ENCODE data around the gene PGLYRP2.

PGLYRP2 gene

GRCh38 chr19:15439078-15439799 is 40.1 kb downstream of the PGLYRP2 start:
- DNase-seq (ENCODE audit: low read depth in 2 of 2): no peak

GRCh38 chr19:15438577-15438976 is 40.7 kb downstream of the PGLYRP2 start:
- DNase-seq (ENCODE audit: low read depth in 2 of 2): no peak

- DNase-seq (ENCODE audit: low read depth in 2 of 2): no peak
These were observed 41.2 kb downstream of the PGLYRP2 start for GRCh38 chr19:15438124-15438496.

GRCh38 chr19:15437355-15438123 is 41.8 kb downstream of the PGLYRP2 start:
- no peak for DNase-seq (ENCODE audit: low read depth in 2 of 2)

GRCh38 chr19:15436826-15437110 is 42.5 kb downstream of the PGLYRP2 start:
- DNase-seq (ENCODE audit: low read depth in 2 of 2): no peak

GRCh38 chr19:15436012-15436825 is 43.1 kb downstream of the PGLYRP2 start:
- no peak for DNase-seq (ENCODE audit: low read depth in 2 of 2)

- no peak for DNase-seq (ENCODE audit: low read depth in 2 of 2)
These were observed 45.7 kb downstream of the PGLYRP2 start for GRCh38 chr19:15433519-15434069.

GRCh38 chr19:15432629-15433518 is 46.4 kb downstream of the PGLYRP2 start:
- peak; percentile 84 for DNase-seq (ENCODE audit: low read depth in 2 of 2)

GRCh38 chr19:15432018-15432494 is 47.2 kb downstream of the PGLYRP2 start:
- DNase-seq (ENCODE audit: low read depth in 2 of 2): no peak

GRCh38 chr19:15431396-15432017 is 47.8 kb downstream of the PGLYRP2 start:
- no peak for DNase-seq (ENCODE audit: low read depth in 2 of 2)

GRCh38 chr19:15430526-15431120 is 48.7 kb downstream of the PGLYRP2 start:
- no peak for DNase-seq (ENCODE audit: low read depth in 2 of 2)

GRCh38 chr19:15429825-15430467 is 49.4 kb downstream of the PGLYRP2 start:
- no peak for DNase-seq (ENCODE audit: low read depth in 2 of 2)

- no peak for DNase-seq (ENCODE audit: low read depth in 2 of 2)
These were observed 50.1 kb downstream of the PGLYRP2 start for GRCh38 chr19:15428956-15429824.

- DNase-seq (ENCODE audit: low read depth in 2 of 2): no peak
These were observed 51.3 kb downstream of the PGLYRP2 start for GRCh38 chr19:15427991-15428471.

GRCh38 chr19:15427350-15427700 is 52.0 kb downstream of the PGLYRP2 start:
- no peak for DNase-seq (ENCODE audit: low read depth in 2 of 2)

GRCh38 chr19:15426485-15427349 is 52.6 kb downstream of the PGLYRP2 start:
- no peak for DNase-seq (ENCODE audit: low read depth in 2 of 2)

- no peak for DNase-seq (ENCODE audit: low read depth in 2 of 2)
These were observed 53.9 kb downstream of the PGLYRP2 start for GRCh38 chr19:15425321-15425950.
